Astrocyte of the spinal cord (primary cell): ENCODE results near the gene FER1L5.
A peak's percentile ranks its signal among the peaks of the same experiment; 100 is the strongest.

ENCODE experiments used
- DNase-seq: peaks from one replicate; pipeline ENCODE4 v3.0.0; 2011; ENCODE audit warnings: low read depth, low spot score
- H3K4me3 ChIP-seq: 2 replicates; pipeline ENCODE4 v1.5.1; 2011; ENCODE audit warnings: low read depth, mild to moderate bottlenecking, low read length, moderate library complexity
- in situ Hi-C: cut with HindIII; loops from 2 replicates; pipeline ENCODE4 v1.10.0; 2017; ENCODE audit warnings: low sequenced_read_pairs
- TF ChIP-seq, protein P1 (sequence below): IDR thresholded peaks from 2 replicates; pipeline ENCODE4 v1.5.1; 2012; ENCODE audit warnings: low read depth, mild to moderate bottlenecking, low read length, inconsistent platforms

FER1L5 gene

GRCh38 chr2:96602330-96602823, 40.2 kb upstream of the FER1L5 start:
- H3K4me3 ChIP-seq, result no peak overlapping the region
- TF ChIP-seq, protein P1, sequence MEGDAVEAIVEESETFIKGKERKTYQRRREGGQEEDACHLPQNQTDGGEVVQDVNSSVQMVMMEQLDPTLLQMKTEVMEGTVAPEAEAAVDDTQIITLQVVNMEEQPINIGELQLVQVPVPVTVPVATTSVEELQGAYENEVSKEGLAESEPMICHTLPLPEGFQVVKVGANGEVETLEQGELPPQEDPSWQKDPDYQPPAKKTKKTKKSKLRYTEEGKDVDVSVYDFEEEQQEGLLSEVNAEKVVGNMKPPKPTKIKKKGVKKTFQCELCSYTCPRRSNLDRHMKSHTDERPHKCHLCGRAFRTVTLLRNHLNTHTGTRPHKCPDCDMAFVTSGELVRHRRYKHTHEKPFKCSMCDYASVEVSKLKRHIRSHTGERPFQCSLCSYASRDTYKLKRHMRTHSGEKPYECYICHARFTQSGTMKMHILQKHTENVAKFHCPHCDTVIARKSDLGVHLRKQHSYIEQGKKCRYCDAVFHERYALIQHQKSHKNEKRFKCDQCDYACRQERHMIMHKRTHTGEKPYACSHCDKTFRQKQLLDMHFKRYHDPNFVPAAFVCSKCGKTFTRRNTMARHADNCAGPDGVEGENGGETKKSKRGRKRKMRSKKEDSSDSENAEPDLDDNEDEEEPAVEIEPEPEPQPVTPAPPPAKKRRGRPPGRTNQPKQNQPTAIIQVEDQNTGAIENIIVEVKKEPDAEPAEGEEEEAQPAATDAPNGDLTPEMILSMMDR, result no peak
- in situ Hi-C loops, result no loop called here
- no peak for DNase-seq

DNA sequence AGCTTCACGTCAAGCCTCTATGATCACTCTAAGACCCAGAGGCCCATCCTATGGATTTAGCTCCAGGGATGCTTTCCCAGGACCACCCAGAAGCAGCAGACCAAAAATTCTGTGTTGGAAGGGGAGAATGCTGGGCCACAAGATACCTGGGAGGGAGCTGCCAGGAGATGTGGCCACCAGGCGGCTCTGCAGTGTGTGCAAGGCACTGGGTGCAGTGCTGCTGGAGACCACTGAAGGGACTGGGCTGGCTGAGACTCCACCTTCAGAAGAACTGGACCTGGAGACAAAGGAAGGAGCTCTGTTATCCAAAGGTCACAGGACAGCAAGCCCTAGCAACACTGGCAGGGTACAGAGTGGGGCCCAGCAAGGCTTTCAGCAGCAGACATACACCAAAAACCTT, 38.5 kb upstream of the FER1L5 start:
- no peak for DNase-seq
- in situ Hi-C loops, result no loop called here
- no peak overlapping the region for H3K4me3 ChIP-seq
- TF ChIP-seq, protein P1, result peak; percentile 17

- TF ChIP-seq, protein P1, result no peak
- H3K4me3 ChIP-seq, result no peak overlapping the region
- peak; percentile 28 for DNase-seq
- in situ Hi-C loops, result no loop called here
These were observed 33.8 kb upstream of the FER1L5 start for GRCh38 chr2:96608469-96609455.

- DNase-seq, result no peak
- in situ Hi-C loops, result no loop called here
- H3K4me3 ChIP-seq, result no peak overlapping the region
- TF ChIP-seq, protein P1, result no peak
These were observed 26.4 kb upstream of the FER1L5 start for GRCh38 chr2:96616128-96616527.

- TF ChIP-seq, protein P1, result no peak
- no peak for DNase-seq
- H3K4me3 ChIP-seq, result no peak overlapping the region
- in situ Hi-C loops, result no loop called here
These were observed 26.0 kb upstream of the FER1L5 start for GRCh38 chr2:96616535-96616934.

- in situ Hi-C loops, result no loop called here
- no peak for DNase-seq
- no peak overlapping the region for H3K4me3 ChIP-seq
- TF ChIP-seq, protein P1, result no peak
These were observed 25.6 kb upstream of the FER1L5 start for GRCh38 chr2:96617012-96617411.
